NK-92 (cell line): ENCODE measurements around the gene MEGF9.

Experiments used
- DNase-seq: peaks from one replicate; lab custom pipeline; 2025; ENCODE audit not compliant: unreplicated experiment; lab: John Stamatoyannopoulos, UW

The MEGF9 gene

GRCh38 chr9:120707170-120707569 lies 7.1 kb downstream of the MEGF9 start:
- no peak for DNase-seq

DNA sequence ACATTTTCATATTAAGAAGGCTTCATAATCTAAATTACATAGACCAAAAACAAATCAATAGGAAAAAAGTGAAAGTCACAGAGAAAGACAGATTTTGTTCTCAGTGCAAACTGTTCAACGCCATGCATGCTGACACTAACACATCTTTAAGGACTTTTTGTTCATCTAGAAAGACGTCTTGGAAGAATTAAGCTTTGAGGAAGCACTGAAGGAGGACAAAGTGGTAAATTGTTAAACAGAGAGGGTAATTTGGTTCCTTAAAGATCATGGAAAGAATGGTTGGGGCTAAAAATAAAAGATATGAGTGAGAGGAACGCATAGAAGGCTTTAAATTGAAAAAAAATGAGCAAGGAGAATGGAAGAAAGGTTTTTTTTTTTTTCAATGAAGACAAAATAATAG lies 9.1 kb downstream of the MEGF9 start:
- DNase-seq: no peak

DNA sequence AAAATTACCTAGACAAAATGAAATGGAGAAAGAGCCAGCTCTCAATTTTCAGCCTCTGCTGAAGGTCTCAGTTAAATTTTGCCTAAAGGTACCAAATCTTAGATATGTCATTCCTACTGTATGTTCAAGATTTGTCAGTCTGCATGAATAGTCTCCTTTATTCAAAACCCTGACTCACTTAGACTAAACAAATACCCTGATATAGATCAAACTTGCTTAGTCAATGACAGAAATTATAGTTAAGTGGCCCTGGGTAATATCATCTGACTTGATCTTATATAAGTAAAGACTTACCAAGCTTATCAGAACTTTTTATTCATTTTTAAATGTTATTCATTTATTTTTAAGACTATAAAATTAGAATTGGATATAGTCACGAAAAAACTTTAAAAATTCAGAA lies 12.2 kb downstream of the MEGF9 start:
- DNase-seq: no peak

- no peak for DNase-seq
These were observed 13.0 kb downstream of the MEGF9 start for GRCh38 chr9:120701248-120701647.

DNA sequence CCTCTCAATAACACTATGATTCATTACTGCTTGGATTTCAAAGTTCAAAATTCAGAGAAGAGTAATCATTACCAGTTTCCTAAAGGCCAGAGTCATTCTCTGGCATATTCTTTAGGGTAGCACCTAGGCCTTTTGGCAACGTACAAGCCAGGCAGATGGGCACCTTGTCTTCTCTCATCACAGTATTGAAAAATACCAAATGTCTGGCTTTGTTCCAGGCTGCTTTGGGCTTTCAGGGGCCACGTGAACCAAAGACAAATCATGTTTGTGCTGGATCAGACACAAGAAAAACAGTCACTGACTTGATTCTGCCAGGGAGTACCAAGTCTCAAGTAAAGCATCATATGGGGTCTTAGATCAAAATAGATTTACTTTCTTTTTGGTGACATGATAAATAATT lies 15.5 kb downstream of the MEGF9 start:
- no peak for DNase-seq

DNA sequence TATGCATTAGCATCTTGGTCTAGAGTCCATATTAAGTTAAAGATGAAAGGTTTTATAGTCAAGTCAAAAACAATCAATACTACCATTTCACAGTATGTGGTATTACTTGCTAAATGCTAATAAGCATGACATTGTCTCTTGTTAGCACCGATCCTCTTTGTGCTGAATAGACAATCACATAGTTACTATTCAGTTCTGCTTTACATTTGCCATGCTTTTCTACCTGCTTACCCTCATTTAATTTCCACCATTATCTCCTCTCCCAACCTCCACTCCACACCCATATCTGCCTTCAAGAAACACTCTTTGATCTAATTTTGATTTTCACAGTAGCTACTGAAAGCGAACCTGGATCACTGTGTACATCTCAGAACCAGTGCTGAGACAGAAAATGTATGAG lies 16.8 kb downstream of the MEGF9 start:
- no peak for DNase-seq

- DNase-seq: no peak
These were observed 17.6 kb downstream of the MEGF9 start for GRCh38 chr9:120696551-120697230.

- no peak for DNase-seq
These were observed 19.7 kb downstream of the MEGF9 start for GRCh38 chr9:120694559-120694958.

GRCh38 chr9:120693700-120694008 lies 20.6 kb downstream of the MEGF9 start:
- DNase-seq: no peak

DNA sequence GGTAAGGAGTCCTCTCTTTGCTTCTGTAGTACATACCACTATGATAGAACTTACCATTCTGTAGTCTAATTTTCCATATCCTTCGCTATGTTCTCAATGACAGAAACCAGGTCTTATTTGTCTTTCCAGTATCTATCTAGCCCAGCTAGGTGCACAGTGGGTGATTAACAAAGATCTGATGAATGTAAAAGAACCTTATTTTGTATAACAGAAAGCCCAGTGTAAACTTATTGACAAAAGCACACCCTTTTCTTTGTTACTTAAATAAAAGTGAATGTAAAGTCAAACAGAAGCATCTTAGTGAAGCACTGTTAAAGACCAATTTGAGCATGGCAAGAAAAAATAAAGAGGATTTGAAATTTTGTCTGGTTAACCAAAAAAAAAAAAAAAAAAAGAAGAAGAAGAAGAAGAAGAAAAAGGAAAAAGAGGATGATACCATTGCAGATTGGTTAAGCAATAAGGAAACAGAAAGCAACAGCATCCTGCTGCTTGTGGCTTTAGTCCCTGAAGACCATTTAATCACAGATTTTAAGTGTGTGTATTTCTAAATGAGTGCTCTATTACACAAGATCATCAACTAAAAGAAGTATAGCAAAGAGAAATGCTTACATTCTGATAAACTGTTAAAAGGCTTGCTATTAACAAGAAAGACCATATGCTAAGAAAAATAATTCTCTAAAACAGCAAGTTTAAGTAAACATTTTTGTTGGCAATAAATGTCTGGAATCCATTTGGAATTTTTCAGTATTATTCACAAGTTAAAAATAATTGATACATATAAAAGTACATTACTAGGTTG lies 21.2 kb downstream of the MEGF9 start:
- DNase-seq: no peak

DNA sequence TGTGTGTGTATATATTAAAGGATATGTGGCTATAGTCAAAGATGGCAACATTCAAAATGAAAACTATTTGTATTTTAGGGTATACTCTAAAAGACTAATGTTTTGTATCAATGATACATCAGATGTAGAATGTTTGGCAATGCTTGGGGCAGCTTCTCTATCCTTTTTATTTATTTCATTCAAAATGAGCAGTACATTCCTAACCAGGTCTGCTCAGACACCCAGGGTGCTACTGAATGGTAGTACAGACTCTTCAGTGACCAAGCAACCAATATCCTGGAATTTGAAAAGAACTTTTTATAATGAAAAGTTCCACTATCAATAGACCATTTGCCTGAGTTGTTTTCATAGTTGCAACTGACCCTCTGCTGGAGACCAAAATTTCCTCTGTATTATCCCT lies 23.9 kb downstream of the MEGF9 start:
- DNase-seq: no peak

DNA sequence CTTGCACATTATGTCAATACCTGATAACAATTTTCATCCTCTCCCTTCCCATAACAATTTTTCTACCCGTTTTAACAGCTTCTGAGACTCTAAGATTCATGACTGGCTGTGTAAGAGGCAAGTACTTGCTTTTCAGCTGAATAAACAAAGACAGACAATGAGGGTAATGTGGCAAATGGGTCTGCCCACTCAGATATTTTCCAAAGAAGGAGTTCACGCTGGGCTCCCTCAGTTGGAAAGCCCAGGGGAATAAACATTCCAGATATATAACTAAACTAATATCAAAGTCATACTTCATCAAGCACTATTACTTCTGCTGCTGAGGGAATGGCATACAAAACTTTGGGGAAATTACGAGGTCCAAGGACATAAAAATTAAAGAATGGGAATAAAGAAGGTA lies 24.4 kb downstream of the MEGF9 start:
- DNase-seq: no peak

DNA sequence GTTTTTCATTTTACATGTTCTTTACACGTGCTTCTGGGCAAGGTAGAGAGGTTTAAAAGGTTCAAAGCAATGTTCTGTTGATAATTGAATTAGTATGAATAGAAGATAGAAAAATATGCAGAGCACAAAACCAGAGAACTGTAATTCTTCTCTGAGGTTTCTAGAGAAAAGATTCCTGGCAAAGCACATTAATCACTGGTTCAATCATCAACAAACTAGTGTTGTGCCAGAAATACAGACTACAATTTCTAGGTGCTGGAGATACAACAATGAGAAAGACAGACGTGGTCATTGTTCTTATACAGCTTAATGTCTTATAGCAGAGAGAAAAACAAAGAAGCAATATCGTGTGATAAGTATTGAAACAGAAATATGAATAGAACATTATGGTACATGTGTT lies 25.5 kb downstream of the MEGF9 start:
- no peak for DNase-seq

DNA sequence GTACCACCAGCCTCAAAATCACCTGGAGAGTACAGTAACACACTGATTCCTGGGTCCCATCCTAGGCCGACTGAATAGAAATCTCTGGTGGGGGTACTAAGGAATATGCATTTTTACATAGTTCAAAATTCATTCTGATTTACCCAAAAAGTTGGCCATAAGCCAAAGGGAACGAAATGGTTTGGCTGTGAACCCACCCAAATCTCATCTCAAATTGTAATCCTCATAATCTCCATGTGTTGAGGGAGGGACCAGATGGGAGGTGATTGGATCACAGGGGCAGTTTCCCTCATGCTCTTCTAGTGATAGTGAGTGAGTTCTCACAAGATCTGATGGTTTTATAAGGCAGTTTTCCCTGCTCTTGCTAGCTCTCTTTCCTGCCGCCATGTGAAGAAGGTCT lies 31.1 kb downstream of the MEGF9 start:
- no peak for DNase-seq

GRCh38 chr9:120681121-120681520 lies 33.1 kb downstream of the MEGF9 start:
- no peak for DNase-seq

DNA sequence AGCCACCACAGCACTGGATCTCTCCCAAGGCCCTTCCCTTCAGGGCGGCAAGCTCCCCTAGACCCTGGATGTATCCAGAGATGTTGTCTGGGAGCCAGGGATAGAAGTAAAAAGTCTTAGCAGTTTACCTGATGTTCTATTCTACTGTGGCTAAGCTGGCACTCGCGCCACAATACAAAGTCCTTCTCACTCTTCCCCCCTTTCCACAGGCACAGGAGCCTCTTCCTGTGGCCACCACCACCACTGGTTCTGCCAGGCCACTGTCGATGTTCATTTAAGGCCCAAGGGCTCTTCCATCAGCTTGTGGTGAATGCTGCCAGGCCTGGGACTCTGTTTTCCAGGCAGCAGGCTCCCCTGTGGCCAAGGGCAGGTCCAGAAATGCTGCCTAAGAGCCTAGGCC lies 33.7 kb downstream of the MEGF9 start:
- no peak for DNase-seq

DNA sequence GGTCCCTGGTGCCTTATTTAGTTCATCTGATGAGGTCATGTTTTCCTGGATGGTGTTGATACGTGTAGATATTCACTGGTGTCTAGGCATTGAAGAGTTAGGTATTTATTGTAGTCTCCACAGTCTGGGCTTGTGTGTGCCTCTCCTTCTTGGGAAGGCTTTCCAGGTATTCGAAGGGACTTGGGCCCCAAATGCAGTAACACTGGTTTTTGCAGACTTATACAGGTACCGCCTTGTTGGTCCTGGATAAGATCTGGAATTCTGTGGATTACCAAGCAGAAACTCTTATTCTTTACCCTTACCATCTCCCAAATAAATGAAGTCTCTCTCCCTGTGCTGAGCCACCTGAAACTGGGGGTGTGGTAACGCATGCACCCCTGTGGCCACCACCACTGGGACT lies 34.1 kb downstream of the MEGF9 start:
- no peak for DNase-seq

DNA sequence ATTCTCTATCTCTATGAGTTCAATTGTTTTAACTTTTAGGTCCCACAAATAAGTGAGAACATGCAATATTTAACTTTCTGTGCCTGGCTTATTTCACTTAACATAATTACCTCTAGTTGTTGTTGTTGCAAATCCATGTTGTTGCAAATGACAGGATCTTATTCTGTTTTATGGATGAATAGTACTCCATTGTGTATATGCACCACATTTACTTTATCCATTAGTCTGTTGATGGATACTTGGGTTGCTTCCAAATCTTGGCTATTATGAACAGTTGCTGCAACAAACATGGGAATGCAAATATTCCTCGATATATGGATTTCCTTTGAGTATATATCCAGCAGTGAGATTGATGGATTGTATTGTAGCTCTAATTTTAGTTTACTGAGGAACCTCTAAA lies 36.3 kb downstream of the MEGF9 start:
- no peak for DNase-seq

- DNase-seq: no peak
These were observed 37.4 kb downstream of the MEGF9 start for GRCh38 chr9:120676767-120677402.

GRCh38 chr9:120668399-120668798 lies 45.9 kb downstream of the MEGF9 start:
- no peak for DNase-seq

DNA sequence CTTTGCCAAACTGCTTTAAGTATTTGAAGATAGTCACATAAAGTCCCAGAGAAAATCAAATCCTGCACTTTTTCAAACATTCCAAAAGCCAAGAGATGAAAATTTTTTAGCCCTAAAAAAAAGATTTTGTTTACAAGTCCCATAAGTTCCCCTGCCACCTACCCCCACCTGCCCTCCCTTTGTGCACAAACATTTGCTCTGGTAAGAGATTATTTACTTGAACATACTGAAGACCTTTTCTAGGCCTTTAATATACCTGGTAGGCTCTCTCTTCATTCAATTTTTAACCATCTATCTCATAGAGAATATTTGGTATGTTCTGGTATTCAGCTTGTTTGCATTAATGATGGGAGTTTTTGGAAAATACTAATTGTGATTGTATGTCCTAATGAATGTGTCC lies 50.3 kb downstream of the MEGF9 start:
- no peak for DNase-seq

- DNase-seq: no peak
These were observed 50.9 kb downstream of the MEGF9 start for GRCh38 chr9:120663380-120663779.
